Measurements from ENCODE around the gene FDX2. TPM values are rescaled to one million over a fixed set of nuclear protein-coding genes. Genes with fewer than 3 reads are reported as not detected.

Gene FDX2
- total RNA-seq, 1 experiment from 2014 or later = 25.5 TPM

- intact Hi-C loops (cut with micrococcal nuclease; ENCODE audit: unreplicated experiment) (no loop called here), in situ Hi-C loops (cut with HindIII; ENCODE audit: low pct_unique_long_range_greater_than_20kb, low sequenced_read_pairs) (no loop called here)
- no peaks in the 10 kb centered on the region for H3K27me3 ChIP-seq (ENCODE audit: control insufficient read depth, insufficient read depth, low read length)
- ChIA-PET CTCF (interaction anchor here (0.6 kb wide), 1 partner anchor 60 kb away, joined by 4 read pairs; no protein-coding TSS in a partner anchor), POLR2A (no interaction called here)
- TF ChIP-seq TCF7L2 (IDR thresholded peaks at IDR 0.05; ENCODE audit: low read depth, low read length) (no peak), SIN3A (IDR thresholded peaks at IDR 0.05; ENCODE audit: borderline replicate concordance, insufficient read depth, low read depth, low read length) (no peak), POLR2AphosphoS5 (IDR thresholded peaks at IDR 0.05; ENCODE audit: low read depth, low read length) (no peak), CTCF (IDR thresholded peaks at IDR 0.05) (no peak)
- TF ChIP-seq, protein P1, sequence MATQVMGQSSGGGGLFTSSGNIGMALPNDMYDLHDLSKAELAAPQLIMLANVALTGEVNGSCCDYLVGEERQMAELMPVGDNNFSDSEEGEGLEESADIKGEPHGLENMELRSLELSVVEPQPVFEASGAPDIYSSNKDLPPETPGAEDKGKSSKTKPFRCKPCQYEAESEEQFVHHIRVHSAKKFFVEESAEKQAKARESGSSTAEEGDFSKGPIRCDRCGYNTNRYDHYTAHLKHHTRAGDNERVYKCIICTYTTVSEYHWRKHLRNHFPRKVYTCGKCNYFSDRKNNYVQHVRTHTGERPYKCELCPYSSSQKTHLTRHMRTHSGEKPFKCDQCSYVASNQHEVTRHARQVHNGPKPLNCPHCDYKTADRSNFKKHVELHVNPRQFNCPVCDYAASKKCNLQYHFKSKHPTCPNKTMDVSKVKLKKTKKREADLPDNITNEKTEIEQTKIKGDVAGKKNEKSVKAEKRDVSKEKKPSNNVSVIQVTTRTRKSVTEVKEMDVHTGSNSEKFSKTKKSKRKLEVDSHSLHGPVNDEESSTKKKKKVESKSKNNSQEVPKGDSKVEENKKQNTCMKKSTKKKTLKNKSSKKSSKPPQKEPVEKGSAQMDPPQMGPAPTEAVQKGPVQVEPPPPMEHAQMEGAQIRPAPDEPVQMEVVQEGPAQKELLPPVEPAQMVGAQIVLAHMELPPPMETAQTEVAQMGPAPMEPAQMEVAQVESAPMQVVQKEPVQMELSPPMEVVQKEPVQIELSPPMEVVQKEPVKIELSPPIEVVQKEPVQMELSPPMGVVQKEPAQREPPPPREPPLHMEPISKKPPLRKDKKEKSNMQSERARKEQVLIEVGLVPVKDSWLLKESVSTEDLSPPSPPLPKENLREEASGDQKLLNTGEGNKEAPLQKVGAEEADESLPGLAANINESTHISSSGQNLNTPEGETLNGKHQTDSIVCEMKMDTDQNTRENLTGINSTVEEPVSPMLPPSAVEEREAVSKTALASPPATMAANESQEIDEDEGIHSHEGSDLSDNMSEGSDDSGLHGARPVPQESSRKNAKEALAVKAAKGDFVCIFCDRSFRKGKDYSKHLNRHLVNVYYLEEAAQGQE (IDR thresholded peaks at IDR 0.05; ENCODE audit: insufficient read depth in 1 of 2, low read depth in 2 of 2, low read length in 1 of 2) = no peak
- DNase-seq (ENCODE audit: low read depth, low spot score) (no peak), ATAC-seq (no peak)
- H3K27ac ChIP-seq (ENCODE audit: low read length) = no peak overlapping the region
- no TSS peak for BruUV-seq (replicated peaks)
- no peaks in the 10 kb centered on the region for H3K9me3 ChIP-seq (ENCODE audit: control insufficient read depth, insufficient read depth, low read depth, low read length)
- H3K4me1 ChIP-seq (ENCODE audit: control insufficient read depth, insufficient read depth, low read length) = no peaks in the 10 kb centered on the region
- H3K36me3 ChIP-seq (ENCODE audit: control insufficient read depth, insufficient read depth, low read length) = no peaks in the 10 kb centered on the region
- no peak overlapping the region for H3K4me3 ChIP-seq (ENCODE audit: low read depth in 2 of 2, low read length in 2 of 2)
Observed at GRCh38 chr19:10344780-10345179, 29.0 kb upstream of the FDX2 start.

DNA sequence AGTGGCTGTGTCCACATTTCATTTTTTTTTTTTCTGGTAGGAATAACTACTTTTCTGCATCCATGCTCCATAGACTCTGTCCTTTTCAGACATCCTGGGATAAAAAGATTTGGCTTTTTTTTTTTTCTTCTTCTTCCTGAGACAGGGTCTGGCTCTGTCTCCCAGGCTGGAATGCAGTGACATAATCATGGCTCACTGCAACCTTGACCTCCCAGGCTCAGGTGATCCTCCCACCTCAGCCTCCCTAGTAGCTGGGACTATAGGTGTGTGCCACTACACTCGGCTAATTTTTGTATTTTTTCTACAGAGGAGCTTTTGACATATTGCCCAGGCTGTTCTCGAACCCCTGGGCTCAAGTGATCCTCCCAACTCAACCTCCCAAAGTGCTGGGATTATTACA lies 27.7 kb upstream of the FDX2 start:
- ATAC-seq (no peak), DNase-seq (ENCODE audit: low read depth, low spot score) (no peak)
- Histone ChIP-seq H3K4me3 (ENCODE audit: low read depth in 2 of 2, low read length in 2 of 2) (no peak overlapping the region), H3K27me3 (ENCODE audit: control insufficient read depth, insufficient read depth, low read length) (no peaks in the 10 kb centered on the region), H3K36me3 (ENCODE audit: control insufficient read depth, insufficient read depth, low read length) (no peaks in the 10 kb centered on the region), H3K9me3 (ENCODE audit: control insufficient read depth, insufficient read depth, low read depth, low read length) (no peaks in the 10 kb centered on the region), H3K27ac (ENCODE audit: low read length) (no peak overlapping the region), H3K4me1 (ENCODE audit: control insufficient read depth, insufficient read depth, low read length) (no peaks in the 10 kb centered on the region)
- no TSS peak for BruUV-seq (replicated peaks)
- in situ Hi-C loops (cut with HindIII; ENCODE audit: low pct_unique_long_range_greater_than_20kb, low sequenced_read_pairs) (no loop called here), intact Hi-C loops (cut with micrococcal nuclease; ENCODE audit: unreplicated experiment) (no loop called here)
- CTCF ChIA-PET = no interaction called here
- POLR2A ChIA-PET = no interaction called here
- TF ChIP-seq, protein P1 (IDR thresholded peaks at IDR 0.05; ENCODE audit: insufficient read depth in 1 of 2, low read depth in 2 of 2, low read length in 1 of 2) = no peak
- TF ChIP-seq CTCF (IDR thresholded peaks at IDR 0.05) (no peak), SIN3A (IDR thresholded peaks at IDR 0.05; ENCODE audit: borderline replicate concordance, insufficient read depth, low read depth, low read length) (no peak), TCF7L2 (IDR thresholded peaks at IDR 0.05; ENCODE audit: low read depth, low read length) (no peak), POLR2AphosphoS5 (IDR thresholded peaks at IDR 0.05; ENCODE audit: low read depth, low read length) (no peak)

Data from Panc1 (cell line).